C4-2B (cell line): Measurements from ENCODE around the gene VPS50.

Experiments
- CTCF ChIP-seq: fragments of 450-650 bp; conservative IDR thresholded peaks from 2 replicates; pipeline ENCODE4 v1.5.1; 2017; ENCODE audit warnings: mild to moderate bottlenecking
- ZFX ChIP-seq: fragments of 450-650 bp; IDR thresholded peaks from 2 replicates; pipeline ENCODE4 v1.6.1; 2017

- TF ChIP-seq CTCF (no peak), ZFX (no peak)
Measured at GRCh38 chr7:93249491-93250148, 17.5 kb downstream of the VPS50 start.
